H1 (cell line): ENCODE measurements around the gene LPCAT3. TPM values are rescaled to one million over a fixed set of nuclear protein-coding genes. Genes with fewer than 3 reads are reported as not detected.

Experiments used
- CTCF ChIA-PET: fragments of 300-600 bp; sonication (Branson Sonifier 250); formaldehyde crosslinking; loops from one replicate; lab custom pipeline; 2021; ENCODE audit not compliant: partially characterized antibody; lab: Charles Lee
- POLR2A ChIA-PET: fragments of 300-600 bp; sonication (Branson Sonifier 250); formaldehyde crosslinking; loops from one replicate; lab custom pipeline; 2021; ENCODE audit warnings: inconsistent platforms; ENCODE audit not compliant: partially characterized antibody; lab: Charles Lee
- DNase-seq, 2 experiments: peaks; one replicate each; pipeline versions ENCODE4 v3.0.0 to v3.0.0-alpha.2; 2010 to 2022; ENCODE audit warnings: low spot score in 2 of 2, low read depth in 1 of 2, mixed read lengths in 1 of 2
- FAIRE-seq: peaks from 2 replicates; lab custom pipeline; 2011; peaks lifted over from hg19 to GRCh38; lab: Jason Lieb, UNC
- H2AFZ ChIP-seq: 2 replicates; pipeline ENCODE4 v1.8.1; 2012; ENCODE audit warnings: low read length, inconsistent platforms
- H2AK5ac ChIP-seq: 2 replicates; pipeline ENCODE4 v1.6.1; 2013; ENCODE audit warnings: low read depth, low read length
- H2BK120ac ChIP-seq: replicated peaks from 2 replicates; pipeline ENCODE3; 2013; ENCODE audit warnings: low read depth, low read length, inconsistent platforms
- H2BK12ac ChIP-seq: 2 replicates; pipeline ENCODE4 v1.6.1; 2013; ENCODE audit warnings: low read depth, low read length
- H2BK15ac ChIP-seq: 2 replicates; pipeline ENCODE4 v1.6.1; 2013; ENCODE audit warnings: low read length
- H2BK20ac ChIP-seq: 2 replicates; pipeline ENCODE4 v1.6.1; 2013; ENCODE audit warnings: low read length
- H2BK5ac ChIP-seq: 2 replicates; pipeline ENCODE4 v1.6.1; 2013; ENCODE audit warnings: low read depth, low read length
- H3K14ac ChIP-seq: 2 replicates; pipeline ENCODE4 v1.6.1; 2013; ENCODE audit warnings: inconsistent platforms; ENCODE audit not compliant: insufficient read length
- H3K18ac ChIP-seq: 2 replicates; pipeline ENCODE4 v1.6.1; 2013; ENCODE audit warnings: low read length; ENCODE audit errors: extremely low read depth
- H3K23ac ChIP-seq: 2 replicates; pipeline ENCODE4 v1.6.1; 2013; ENCODE audit warnings: inconsistent platforms; ENCODE audit not compliant: insufficient read length
- H3K23me2 ChIP-seq: 2 replicates; pipeline ENCODE4 v1.6.1; 2013; ENCODE audit warnings: low read depth, low read length
- H3K27ac ChIP-seq: 2 replicates; pipeline ENCODE4 v1.6.1; 2011; ENCODE audit warnings: low read depth, low read length, inconsistent platforms
- H3K27me3 ChIP-seq, 4 experiments: replicated peaks in 1 of 4; 1 replicate in 1 of 4; 2 replicates in 3 of 4; pipeline versions ENCODE4 v1.6.1 to v1.8.1; 2011 to 2013; ENCODE audit warnings: low read length in 3 of 4, mild to moderate bottlenecking in 3 of 4, inconsistent platforms in 2 of 4, mixed read lengths in 2 of 4, moderate library complexity in 1 of 4; ENCODE audit not compliant: control insufficient read depth in 3 of 4, insufficient read depth in 3 of 4; ENCODE audit errors: extremely low read depth in 1 of 4
- H3K36me3 ChIP-seq, 4 experiments: 2 replicates each; pipeline versions ENCODE4 v1.6.1 to v1.8.1; 2011 to 2013; ENCODE audit warnings: mild to moderate bottlenecking in 4 of 4, low read length in 3 of 4, moderate library complexity in 2 of 4, control low read depth in 1 of 4, inconsistent platforms in 1 of 4; ENCODE audit not compliant: insufficient read depth in 4 of 4, control insufficient read depth in 2 of 4
- H3K4ac ChIP-seq: replicated peaks from 2 replicates; pipeline ENCODE3; 2013; ENCODE audit warnings: low read length, low read depth, mixed read lengths, inconsistent platforms; ENCODE audit not compliant: insufficient read length
- H3K4me1 ChIP-seq, 4 experiments: replicated peaks in 1 of 4; 1 replicate in 1 of 4; 2 replicates in 3 of 4; pipeline versions ENCODE4 v1.6.1 to v1.8.1; 2011 to 2013; ENCODE audit warnings: low read length in 3 of 4, inconsistent platforms in 2 of 4, mixed read lengths in 1 of 4; ENCODE audit not compliant: insufficient read depth in 4 of 4, control insufficient read depth in 3 of 4
- H3K4me2 ChIP-seq, 2 experiments: 2 replicates each; pipeline versions ENCODE4 v1.6.1 to v1.8.1; 2011 to 2013; ENCODE audit warnings: low read depth in 2 of 2, low read length in 2 of 2, control low read depth in 1 of 2, inconsistent platforms in 1 of 2, mild to moderate bottlenecking in 1 of 2; ENCODE audit not compliant: insufficient read depth in 1 of 2
- H3K4me3 ChIP-seq, 4 experiments: fragments of 200-600, 300-600 bp in 1 of 4; sonication (generic), shearing (Covaris generic), sonication (Bioruptor Twin) in 1 of 4; 2 replicates each; pipeline versions ENCODE4 v1.5.1 to v1.8.1; 2011 to 2016; ENCODE audit warnings: low read length in 4 of 4, low read depth in 3 of 4, control low read depth in 2 of 4, inconsistent platforms in 2 of 4, mild to moderate bottlenecking in 2 of 4, mixed read lengths in 1 of 4, moderate library complexity in 1 of 4; ENCODE audit not compliant: insufficient read depth in 2 of 4; ENCODE audit errors: extremely low read depth in 1 of 4
- H3K56ac ChIP-seq: replicated peaks from 2 replicates; pipeline ENCODE3; 2013; ENCODE audit warnings: low read depth, mild to moderate bottlenecking, mixed read lengths, low read length, inconsistent platforms; ENCODE audit not compliant: insufficient read length
- H3K79me1 ChIP-seq: 2 replicates; pipeline ENCODE4 v1.6.1; 2013; ENCODE audit warnings: low read depth, low read length, control low read depth
- H3K79me2 ChIP-seq, 2 experiments: 2 replicates each; pipeline versions ENCODE4 v1.6.1 to v1.8.1; 2012 to 2013; ENCODE audit warnings: low read length in 2 of 2, mild to moderate bottlenecking in 2 of 2, inconsistent platforms in 1 of 2; ENCODE audit not compliant: insufficient read depth in 2 of 2, control insufficient read depth in 1 of 2
- H3K9ac ChIP-seq, 4 experiments: replicated peaks in 1 of 4; 1 replicate in 1 of 4; 2 replicates in 3 of 4; pipeline versions ENCODE4 v1.6.1 to v1.8.1; 2011 to 2013; ENCODE audit warnings: low read depth in 3 of 4, low read length in 3 of 4, control low read depth in 2 of 4, mild to moderate bottlenecking in 2 of 4, moderate library complexity in 2 of 4, inconsistent platforms in 1 of 4; ENCODE audit errors: extremely low read depth in 1 of 4
- H3K9me3 ChIP-seq, 2 experiments: 2 replicates each; pipeline versions ENCODE4 v1.6.1 to v1.8.1; 2012 to 2013; ENCODE audit warnings: mild to moderate bottlenecking in 2 of 2, moderate library complexity in 2 of 2, control low read depth in 1 of 2, inconsistent platforms in 1 of 2, low read depth in 1 of 2, low read length in 1 of 2, mixed read lengths in 1 of 2; ENCODE audit not compliant: insufficient read depth in 2 of 2
- H4K20me1 ChIP-seq, 2 experiments: replicated peaks in 1 of 2; 2 replicates each; pipeline versions ENCODE3 to v1.8.1; 2011 to 2013; ENCODE audit warnings: inconsistent platforms in 2 of 2, low read length in 2 of 2, mild to moderate bottlenecking in 1 of 2; ENCODE audit not compliant: insufficient read depth in 2 of 2, control insufficient read depth in 1 of 2
- H4K5ac ChIP-seq: 2 replicates; pipeline ENCODE4 v1.6.1; 2013; ENCODE audit warnings: low read length, low read depth, mixed read lengths, inconsistent platforms; ENCODE audit not compliant: insufficient read length
- H4K8ac ChIP-seq: 2 replicates; pipeline ENCODE4 v1.8.0; 2013; ENCODE audit warnings: mild to moderate bottlenecking, moderate library complexity, low read length, inconsistent platforms; ENCODE audit not compliant: insufficient read depth; ENCODE audit errors: extremely low read depth
- H4K91ac ChIP-seq: replicated peaks from 2 replicates; pipeline ENCODE3; 2013; ENCODE audit warnings: low read length, mixed read lengths, inconsistent platforms; ENCODE audit not compliant: insufficient read length
- ASH2L ChIP-seq: fragments of 200-600, 300-600 bp; sonication (generic); IDR thresholded peaks from one replicate; pipeline ENCODE4 v1.7.1; 2017; ENCODE audit warnings: low read length
- ATF3 ChIP-seq: IDR thresholded peaks from 2 replicates; pipeline ENCODE4 v1.6.1; 2011; ENCODE audit warnings: low read depth, mild to moderate bottlenecking, low read length; ENCODE audit not compliant: insufficient read depth
- BRCA1 ChIP-seq: IDR thresholded peaks from 2 replicates; pipeline ENCODE4 v1.6.1; 2012; ENCODE audit warnings: low read depth, low read length, improper control_type of control experiment
- EP300 ChIP-seq, 2 experiments: IDR thresholded peaks; 1 replicate in 1 of 2; 2 replicates in 1 of 2; pipeline ENCODE4 v1.6.1; 2011 to 2012; ENCODE audit warnings: low read depth in 2 of 2, low read length in 2 of 2, mild to moderate bottlenecking in 2 of 2, borderline replicate concordance in 1 of 2, inconsistent platforms in 1 of 2, moderate library complexity in 1 of 2
- EZH2 ChIP-seq: fragments of 200-600 bp; sonication (generic); IDR thresholded peaks from 2 replicates; pipeline ENCODE4 v1.7.1; 2012; ENCODE audit warnings: low read depth, mild to moderate bottlenecking, moderate library complexity, low read length, inconsistent platforms; ENCODE audit not compliant: severe bottlenecking
- FOSL1 ChIP-seq: IDR thresholded peaks from 2 replicates; pipeline ENCODE4 v1.6.1; 2011; ENCODE audit warnings: mild to moderate bottlenecking, low read depth, low read length, moderate library complexity; ENCODE audit not compliant: insufficient read depth
- KDM4A ChIP-seq: IDR thresholded peaks from one replicate; pipeline ENCODE4 v1.7.1; 2012; ENCODE audit warnings: low read depth, mild to moderate bottlenecking, moderate library complexity, low read length, inconsistent platforms; ENCODE audit not compliant: severe bottlenecking
- RAD21 ChIP-seq, 2 experiments: IDR thresholded peaks in 1 of 2; conservative IDR thresholded peaks in 1 of 2; 2 replicates each; pipeline ENCODE4 v1.6.1; 2011; ENCODE audit warnings: low read depth in 2 of 2, low read length in 2 of 2, improper control_type of control experiment in 1 of 2, inconsistent platforms in 1 of 2, mild to moderate bottlenecking in 1 of 2, moderate library complexity in 1 of 2
- TAF1 ChIP-seq: IDR thresholded peaks from 2 replicates; pipeline ENCODE4 v1.6.1; 2011; ENCODE audit warnings: mild to moderate bottlenecking, low read depth, low read length
- YY1 ChIP-seq: IDR thresholded peaks from 2 replicates; pipeline ENCODE4 v1.6.1; 2011; ENCODE audit warnings: low read depth, mild to moderate bottlenecking, low read length
- WGBS, 2 experiments: shearing (Covaris generic) in 1 of 2; methylation state at CpG; one replicate each; pipeline versions ENCODE4 v1.1.6 to v1.1.7; 2013 to 2015; ENCODE audit warnings: low lambda C conversion rate in 2 of 2, mixed read lengths in 2 of 2, inconsistent platforms in 1 of 2, low coverage in 1 of 2, missing lambda C conversion rate in 1 of 2; ENCODE audit not compliant: insufficient replicate concordance in 2 of 2, insufficient coverage in 1 of 2, insufficient read length in 1 of 2; ENCODE audit errors: extremely low coverage in 1 of 2, missing lambda C conversion rate in 1 of 2; 5-methylcytosine and 5-hydroxymethylcytosine counted together
- polyA plus RNA-seq, 7 experiments: library from polyadenylated mRNA; depleted of rRNA in 3 of 7; stranded (reverse) in 5 of 7; unstranded in 2 of 7; fragments of >200 nt in 5 of 7; fragments of 200-250 nt in 2 of 7; gene quantifications; 1 replicate in 5 of 7; 2 replicates in 1 of 7; 4 replicates in 1 of 7; pipeline versions ENCODE4 v1.2.1 to v1.2.3, GENCODE V29; 2011 to 2013; ENCODE audit warnings: missing spikeins in 2 of 7, mixed read lengths in 2 of 7
- total RNA-seq: library from RNA; stranded (reverse); fragmentation: NEBNext Ultra II Directional; extraction: Animal tissue kit (Norgen Biotek cat#: 25700); gene quantifications from 2 replicates; pipeline ENCODE4 v1.2.1, GENCODE V29; 2021

The LPCAT3 gene
- total and polyA plus RNA-seq, 2 of the 8 experiments (the other 6 are each of a cell fraction or from before 2014, with no cell fraction given), result 55.8 to 70.4 TPM

GRCh38 chr12:6957151-6957701, 61.0 kb downstream of the LPCAT3 start:
- POLR2A ChIA-PET, result interaction anchor here (30.5 to 44.0 kb wide), 2 partner anchors 12 kb away, joined by 1596 read pairs; partner anchors contain the start of genes ATN1, C12orf57, EMG1 and PHB2
- FAIRE-seq, result no peak
- TF ChIP-seq ATF3 (no peak), EP300 (IDR thresholded peaks at IDR 0.05; ENCODE audit: borderline replicate concordance in 1 of 2, low read depth in 2 of 2, low read length in 2 of 2) (no peak), BRCA1 (no peak), EZH2 (no peak), FOSL1 (no peak), KDM4A (no peak), YY1 (no peak), RAD21 (IDR thresholded peaks at IDR 0.05 in 1 of 2, conservative IDR thresholded peaks at IDR 0.05 in 1 of 2; ENCODE audit: low read depth in 2 of 2, low read length in 2 of 2) (no peak), TAF1 (no peak), ASH2L (no peak)

More at GRCh38 chr12:6957151-6957701, 61.0 kb downstream of the LPCAT3 start:
- no peak overlapping the region for H4K8ac ChIP-seq
- H2BK15ac ChIP-seq, result no peak overlapping the region
- H3K9me3 ChIP-seq, result no peaks in the 10 kb centered on the region
- H2BK120ac ChIP-seq, result no peak overlapping the region
- H3K27ac ChIP-seq, result no peak overlapping the region
- no peak overlapping the region for H2BK20ac ChIP-seq
- no peak for DNase-seq
- H3K27me3 ChIP-seq, result no peaks in the 10 kb centered on the region
- no peak overlapping the region for H4K91ac ChIP-seq
- H2AFZ ChIP-seq, result no peak overlapping the region
- H3K79me1 ChIP-seq, result no peaks in the 10 kb centered on the region
- WGBS, 2 experiments, result 96% methylated on average over 20 of the region's 20 CpGs; no CpG with 5 or more reads in 1 of the 2 experiments
- H4K5ac ChIP-seq, result no peak overlapping the region
- no peaks in the 10 kb centered on the region for H3K79me2 ChIP-seq
- H2AK5ac ChIP-seq, result 0 out of 2 replicates have a peak overlapping the region, but pooled peaks have one; percentile 24
- H3K14ac ChIP-seq, result no peak overlapping the region
- H3K36me3 ChIP-seq, result no peaks in the 10 kb centered on the region
- H4K20me1 ChIP-seq, result no peaks in the 10 kb centered on the region
- no peak overlapping the region for H3K9ac ChIP-seq
- no peak overlapping the region for H3K4ac ChIP-seq
- no peak overlapping the region for H3K18ac ChIP-seq
- no peak overlapping the region for H3K4me2 ChIP-seq
- H2BK12ac ChIP-seq, result no peak overlapping the region
- CTCF ChIA-PET, result interaction anchor here (0.7 to 12.2 kb wide), 5 partner anchors 11 to 88 kb away, joined by 3 to 277 read pairs (median 4); partner anchors contain the start of genes C12orf57 and RNU7-1
- H3K23me2 ChIP-seq, result peaks cover 1% of the 10 kb centered on the region; the same call in 1 of the 2 replicates
- H2BK5ac ChIP-seq, result no peak overlapping the region; the same call in 1 of the 2 replicates
- no peak overlapping the region for H3K56ac ChIP-seq
- no peak overlapping the region for H3K4me3 ChIP-seq
- H3K23ac ChIP-seq, result no peak overlapping the region
- peaks cover 3 to 25% (median 18%) of the 10 kb centered on the region in 4 experiments for H3K4me1 ChIP-seq
